H1 (cell line): Measurements from ENCODE around the gene NFKBIZ. TPM values are rescaled to one million over a fixed set of nuclear protein-coding genes. Genes with fewer than 3 reads are reported as not detected.

ENCODE experiments used
- CTCF ChIA-PET: fragments of 300-600 bp; sonication (Branson Sonifier 250); formaldehyde crosslinking; loops from one replicate; lab custom pipeline; 2021; ENCODE audit not compliant: partially characterized antibody; lab: Charles Lee
- POLR2A ChIA-PET: fragments of 300-600 bp; sonication (Branson Sonifier 250); formaldehyde crosslinking; loops from one replicate; lab custom pipeline; 2021; ENCODE audit warnings: inconsistent platforms; ENCODE audit not compliant: partially characterized antibody; lab: Charles Lee
- DNase-seq, 2 experiments: peaks; one replicate each; pipeline versions ENCODE4 v3.0.0 to v3.0.0-alpha.2; 2010 to 2022; ENCODE audit warnings: low spot score in 2 of 2, low read depth in 1 of 2, mixed read lengths in 1 of 2
- FAIRE-seq: peaks from 2 replicates; lab custom pipeline; 2011; peaks lifted over from hg19 to GRCh38; lab: Jason Lieb, UNC
- H2AFZ ChIP-seq: 2 replicates; pipeline ENCODE4 v1.8.1; 2012; ENCODE audit warnings: low read length, inconsistent platforms
- H2AK5ac ChIP-seq: 2 replicates; pipeline ENCODE4 v1.6.1; 2013; ENCODE audit warnings: low read depth, low read length
- H2BK120ac ChIP-seq: replicated peaks from 2 replicates; pipeline ENCODE3; 2013; ENCODE audit warnings: low read depth, low read length, inconsistent platforms
- H2BK12ac ChIP-seq: 2 replicates; pipeline ENCODE4 v1.6.1; 2013; ENCODE audit warnings: low read depth, low read length
- H2BK15ac ChIP-seq: 2 replicates; pipeline ENCODE4 v1.6.1; 2013; ENCODE audit warnings: low read length
- H2BK20ac ChIP-seq: 2 replicates; pipeline ENCODE4 v1.6.1; 2013; ENCODE audit warnings: low read length
- H2BK5ac ChIP-seq: 2 replicates; pipeline ENCODE4 v1.6.1; 2013; ENCODE audit warnings: low read depth, low read length
- H3K14ac ChIP-seq: 2 replicates; pipeline ENCODE4 v1.6.1; 2013; ENCODE audit warnings: inconsistent platforms; ENCODE audit not compliant: insufficient read length
- H3K18ac ChIP-seq: 2 replicates; pipeline ENCODE4 v1.6.1; 2013; ENCODE audit warnings: low read length; ENCODE audit errors: extremely low read depth
- H3K23ac ChIP-seq: 2 replicates; pipeline ENCODE4 v1.6.1; 2013; ENCODE audit warnings: inconsistent platforms; ENCODE audit not compliant: insufficient read length
- H3K23me2 ChIP-seq: 2 replicates; pipeline ENCODE4 v1.6.1; 2013; ENCODE audit warnings: low read depth, low read length
- H3K27ac ChIP-seq: 2 replicates; pipeline ENCODE4 v1.6.1; 2011; ENCODE audit warnings: low read depth, low read length, inconsistent platforms
- H3K27me3 ChIP-seq, 4 experiments: replicated peaks in 1 of 4; 1 replicate in 1 of 4; 2 replicates in 3 of 4; pipeline versions ENCODE4 v1.6.1 to v1.8.1; 2011 to 2013; ENCODE audit warnings: low read length in 3 of 4, mild to moderate bottlenecking in 3 of 4, inconsistent platforms in 2 of 4, mixed read lengths in 2 of 4, moderate library complexity in 1 of 4; ENCODE audit not compliant: control insufficient read depth in 3 of 4, insufficient read depth in 3 of 4; ENCODE audit errors: extremely low read depth in 1 of 4
- H3K36me3 ChIP-seq, 4 experiments: 2 replicates each; pipeline versions ENCODE4 v1.6.1 to v1.8.1; 2011 to 2013; ENCODE audit warnings: mild to moderate bottlenecking in 4 of 4, low read length in 3 of 4, moderate library complexity in 2 of 4, control low read depth in 1 of 4, inconsistent platforms in 1 of 4; ENCODE audit not compliant: insufficient read depth in 4 of 4, control insufficient read depth in 2 of 4
- H3K4ac ChIP-seq: replicated peaks from 2 replicates; pipeline ENCODE3; 2013; ENCODE audit warnings: low read length, low read depth, mixed read lengths, inconsistent platforms; ENCODE audit not compliant: insufficient read length
- H3K4me1 ChIP-seq, 4 experiments: replicated peaks in 1 of 4; 1 replicate in 1 of 4; 2 replicates in 3 of 4; pipeline versions ENCODE4 v1.6.1 to v1.8.1; 2011 to 2013; ENCODE audit warnings: low read length in 3 of 4, inconsistent platforms in 2 of 4, mixed read lengths in 1 of 4; ENCODE audit not compliant: insufficient read depth in 4 of 4, control insufficient read depth in 3 of 4
- H3K4me2 ChIP-seq, 2 experiments: 2 replicates each; pipeline versions ENCODE4 v1.6.1 to v1.8.1; 2011 to 2013; ENCODE audit warnings: low read depth in 2 of 2, low read length in 2 of 2, control low read depth in 1 of 2, inconsistent platforms in 1 of 2, mild to moderate bottlenecking in 1 of 2; ENCODE audit not compliant: insufficient read depth in 1 of 2
- H3K4me3 ChIP-seq, 4 experiments: fragments of 200-600, 300-600 bp in 1 of 4; sonication (generic), shearing (Covaris generic), sonication (Bioruptor Twin) in 1 of 4; 2 replicates each; pipeline versions ENCODE4 v1.5.1 to v1.8.1; 2011 to 2016; ENCODE audit warnings: low read length in 4 of 4, low read depth in 3 of 4, control low read depth in 2 of 4, inconsistent platforms in 2 of 4, mild to moderate bottlenecking in 2 of 4, mixed read lengths in 1 of 4, moderate library complexity in 1 of 4; ENCODE audit not compliant: insufficient read depth in 2 of 4; ENCODE audit errors: extremely low read depth in 1 of 4
- H3K56ac ChIP-seq: replicated peaks from 2 replicates; pipeline ENCODE3; 2013; ENCODE audit warnings: low read depth, mild to moderate bottlenecking, mixed read lengths, low read length, inconsistent platforms; ENCODE audit not compliant: insufficient read length
- H3K79me1 ChIP-seq: 2 replicates; pipeline ENCODE4 v1.6.1; 2013; ENCODE audit warnings: low read depth, low read length, control low read depth
- H3K79me2 ChIP-seq, 2 experiments: 2 replicates each; pipeline versions ENCODE4 v1.6.1 to v1.8.1; 2012 to 2013; ENCODE audit warnings: low read length in 2 of 2, mild to moderate bottlenecking in 2 of 2, inconsistent platforms in 1 of 2; ENCODE audit not compliant: insufficient read depth in 2 of 2, control insufficient read depth in 1 of 2
- H3K9ac ChIP-seq, 4 experiments: replicated peaks in 1 of 4; 1 replicate in 1 of 4; 2 replicates in 3 of 4; pipeline versions ENCODE4 v1.6.1 to v1.8.1; 2011 to 2013; ENCODE audit warnings: low read depth in 3 of 4, low read length in 3 of 4, control low read depth in 2 of 4, mild to moderate bottlenecking in 2 of 4, moderate library complexity in 2 of 4, inconsistent platforms in 1 of 4; ENCODE audit errors: extremely low read depth in 1 of 4
- H3K9me3 ChIP-seq, 2 experiments: 2 replicates each; pipeline versions ENCODE4 v1.6.1 to v1.8.1; 2012 to 2013; ENCODE audit warnings: mild to moderate bottlenecking in 2 of 2, moderate library complexity in 2 of 2, control low read depth in 1 of 2, inconsistent platforms in 1 of 2, low read depth in 1 of 2, low read length in 1 of 2, mixed read lengths in 1 of 2; ENCODE audit not compliant: insufficient read depth in 2 of 2
- H4K20me1 ChIP-seq, 2 experiments: replicated peaks in 1 of 2; 2 replicates each; pipeline versions ENCODE3 to v1.8.1; 2011 to 2013; ENCODE audit warnings: inconsistent platforms in 2 of 2, low read length in 2 of 2, mild to moderate bottlenecking in 1 of 2; ENCODE audit not compliant: insufficient read depth in 2 of 2, control insufficient read depth in 1 of 2
- H4K5ac ChIP-seq: 2 replicates; pipeline ENCODE4 v1.6.1; 2013; ENCODE audit warnings: low read length, low read depth, mixed read lengths, inconsistent platforms; ENCODE audit not compliant: insufficient read length
- H4K8ac ChIP-seq: 2 replicates; pipeline ENCODE4 v1.8.0; 2013; ENCODE audit warnings: mild to moderate bottlenecking, moderate library complexity, low read length, inconsistent platforms; ENCODE audit not compliant: insufficient read depth; ENCODE audit errors: extremely low read depth
- H4K91ac ChIP-seq: replicated peaks from 2 replicates; pipeline ENCODE3; 2013; ENCODE audit warnings: low read length, mixed read lengths, inconsistent platforms; ENCODE audit not compliant: insufficient read length
- BACH1 ChIP-seq: IDR thresholded peaks from 2 replicates; pipeline ENCODE4 v1.6.1; 2012; ENCODE audit warnings: low read length, improper control_type of control experiment
- BRCA1 ChIP-seq: IDR thresholded peaks from 2 replicates; pipeline ENCODE4 v1.6.1; 2012; ENCODE audit warnings: low read depth, low read length, improper control_type of control experiment
- CEBPB ChIP-seq: IDR thresholded peaks from 2 replicates; pipeline ENCODE4 v1.6.1; 2012; ENCODE audit warnings: low read depth, low read length
- EP300 ChIP-seq, 2 experiments: IDR thresholded peaks; 1 replicate in 1 of 2; 2 replicates in 1 of 2; pipeline ENCODE4 v1.6.1; 2011 to 2012; ENCODE audit warnings: low read depth in 2 of 2, low read length in 2 of 2, mild to moderate bottlenecking in 2 of 2, borderline replicate concordance in 1 of 2, inconsistent platforms in 1 of 2, moderate library complexity in 1 of 2
- EZH2 ChIP-seq: fragments of 200-600 bp; sonication (generic); IDR thresholded peaks from 2 replicates; pipeline ENCODE4 v1.7.1; 2012; ENCODE audit warnings: low read depth, mild to moderate bottlenecking, moderate library complexity, low read length, inconsistent platforms; ENCODE audit not compliant: severe bottlenecking
- FOSL1 ChIP-seq: IDR thresholded peaks from 2 replicates; pipeline ENCODE4 v1.6.1; 2011; ENCODE audit warnings: mild to moderate bottlenecking, low read depth, low read length, moderate library complexity; ENCODE audit not compliant: insufficient read depth
- KDM1A ChIP-seq: fragments of 200-600, 300-600 bp; sonication (generic); IDR thresholded peaks from 2 replicates; pipeline ENCODE4 v1.7.1; 2016; ENCODE audit warnings: mild to moderate bottlenecking, low read length, borderline replicate concordance
- KDM5A ChIP-seq: fragments of 200-600 bp; IDR thresholded peaks from 2 replicates; pipeline ENCODE4 v1.7.1; 2012; ENCODE audit warnings: mild to moderate bottlenecking, low read length, inconsistent platforms, mixed read lengths
- RNF2 ChIP-seq: fragments of 200-900, 300-1000 bp; sonication (generic); IDR thresholded peaks from 2 replicates; pipeline ENCODE4 v1.7.1; 2016; ENCODE audit warnings: borderline replicate concordance, low read depth, mild to moderate bottlenecking, antibody characterized with exemption, low read length; ENCODE audit not compliant: poor library complexity, severe bottlenecking; ENCODE audit errors: missing control alignments
- SP4 ChIP-seq: IDR thresholded peaks from 2 replicates; pipeline ENCODE4 v1.6.1; 2012; ENCODE audit warnings: low read length, inconsistent platforms
- SUZ12 ChIP-seq: fragments of 200-600 bp; sonication (generic); IDR thresholded peaks from 2 replicates; pipeline ENCODE4 v1.6.1; 2012; ENCODE audit warnings: mild to moderate bottlenecking, inconsistent platforms, low read length, moderate library complexity, mixed read lengths
- TBP ChIP-seq: IDR thresholded peaks from 2 replicates; pipeline ENCODE4 v1.6.1; 2011; ENCODE audit warnings: low read depth, low read length, improper control_type of control experiment
- ZNF274 ChIP-seq: IDR thresholded peaks from 2 replicates; pipeline ENCODE4 v1.7.0; 2012; ENCODE audit warnings: low read length, borderline replicate concordance; ENCODE audit errors: extremely low read depth
- WGBS, 2 experiments: shearing (Covaris generic) in 1 of 2; methylation state at CpG; one replicate each; pipeline versions ENCODE4 v1.1.6 to v1.1.7; 2013 to 2015; ENCODE audit warnings: low lambda C conversion rate in 2 of 2, mixed read lengths in 2 of 2, inconsistent platforms in 1 of 2, low coverage in 1 of 2, missing lambda C conversion rate in 1 of 2; ENCODE audit not compliant: insufficient replicate concordance in 2 of 2, insufficient coverage in 1 of 2, insufficient read length in 1 of 2; ENCODE audit errors: extremely low coverage in 1 of 2, missing lambda C conversion rate in 1 of 2; 5-methylcytosine and 5-hydroxymethylcytosine counted together
- polyA plus RNA-seq, 7 experiments: library from polyadenylated mRNA; depleted of rRNA in 3 of 7; stranded (reverse) in 5 of 7; unstranded in 2 of 7; fragments of >200 nt in 5 of 7; fragments of 200-250 nt in 2 of 7; gene quantifications; 1 replicate in 5 of 7; 2 replicates in 1 of 7; 4 replicates in 1 of 7; pipeline versions ENCODE4 v1.2.1 to v1.2.3, GENCODE V29; 2011 to 2013; ENCODE audit warnings: missing spikeins in 2 of 7, mixed read lengths in 2 of 7
- total RNA-seq: library from RNA; stranded (reverse); fragmentation: NEBNext Ultra II Directional; extraction: Animal tissue kit (Norgen Biotek cat#: 25700); gene quantifications from 2 replicates; pipeline ENCODE4 v1.2.1, GENCODE V29; 2021

The NFKBIZ gene
- total and polyA plus RNA-seq, 2 of the 8 experiments (the other 6 are each of a cell fraction or from before 2014, with no cell fraction given) = 7.2 to 24.5 TPM

DNA sequence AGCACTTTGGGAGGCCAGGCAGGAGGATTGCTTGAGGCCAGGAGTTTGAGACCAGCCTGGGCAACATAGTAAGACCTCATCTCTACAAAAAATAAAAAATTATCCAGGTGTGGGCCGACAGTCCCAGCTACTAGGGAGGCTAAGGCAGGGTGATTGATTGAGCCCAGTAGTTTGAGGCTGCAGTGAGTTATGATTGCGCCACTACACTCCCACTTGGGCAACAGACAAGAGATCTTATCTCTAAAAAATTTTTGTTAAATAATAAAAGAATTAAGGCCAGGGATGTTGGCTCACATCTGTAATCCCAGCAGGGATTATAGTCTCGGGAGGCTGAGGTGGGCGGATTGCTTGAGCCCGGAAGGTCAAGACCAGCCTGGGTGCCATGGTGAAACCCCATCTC, 25.8 kb upstream of the NFKBIZ start:
- no peak for DNase-seq
- Histone ChIP-seq H3K27me3 (no peaks in the 10 kb centered on the region), H4K8ac (no peak overlapping the region), H2BK5ac (no peak overlapping the region), H2BK15ac (no peak overlapping the region), H4K91ac (no peak overlapping the region), H3K18ac (no peak overlapping the region), H2AFZ (no peak overlapping the region), H3K23ac (no peak overlapping the region), H4K20me1 (no peaks in the 10 kb centered on the region), H3K4me1 (peaks cover 0 to 4% (median 2%) of the 10 kb centered on the region in 4 experiments; a peak in 3 of 7 replicates), H3K4me2 (no peak overlapping the region), H3K23me2 (no peaks in the 10 kb centered on the region), H4K5ac (no peak overlapping the region), H3K9me3 (no peaks in the 10 kb centered on the region), H3K4me3 (no peak overlapping the region), H3K79me2 (no peaks in the 10 kb centered on the region), H2AK5ac (no peak overlapping the region), H3K9ac (no peak overlapping the region), H3K56ac (no peak overlapping the region), H3K4ac (no peak overlapping the region), H3K36me3 (peaks cover 0 to 11% (median 2%) of the 10 kb centered on the region in 4 experiments; a peak in 3 of 8 replicates), H3K14ac (no peak overlapping the region), H2BK12ac (no peak overlapping the region), H3K27ac (no peak overlapping the region), H2BK120ac (no peak overlapping the region), H3K79me1 (no peaks in the 10 kb centered on the region), H2BK20ac (no peak overlapping the region)
- ChIA-PET CTCF (interaction anchor here (0.6 to 4.0 kb wide), 8 partner anchors 9 to 437 kb away, joined by 3 to 23 read pairs (median 4); partner anchors contain the start of gene NFKBIZ), POLR2A (interaction anchor here (1.1 to 4.8 kb wide), 4 partner anchors 12 to 28 kb away, joined by 3 to 21 read pairs (median 4); partner anchors contain the start of gene NFKBIZ)
- 90% methylated on average over 5 of the region's 5 CpGs; no CpG with 5 or more reads in 1 of the 2 experiments for WGBS, 2 experiments
- FAIRE-seq = no peak
- TF ChIP-seq EP300 (IDR thresholded peaks at IDR 0.05; ENCODE audit: borderline replicate concordance in 1 of 2, low read depth in 2 of 2, low read length in 2 of 2) = no peak
- no peak for TF ChIP-seq FOSL1
- TF ChIP-seq EZH2 = no peak
- TF ChIP-seq RNF2 = no peak
- no peak for TF ChIP-seq KDM1A
- TF ChIP-seq KDM5A = no peak
- no peak for TF ChIP-seq SP4
- TF ChIP-seq ZNF274 = no peak
- no peak for TF ChIP-seq SUZ12
- TF ChIP-seq BACH1 = no peak
- TF ChIP-seq CEBPB = no peak
- TF ChIP-seq TBP = no peak
- no peak for TF ChIP-seq BRCA1
